ENCODE measurements around the gene SLC22A2.

GRCh38 chr6:160238278-160238711 is 20.3 kb downstream of the SLC22A2 start:
- TF ChIP-seq CTCF (IDR thresholded peaks at IDR 0.05; ENCODE audit: insufficient read depth, low read depth, low read length) (no peak), EZH2 (IDR thresholded peaks at IDR 0.05; ENCODE audit: insufficient read depth, low read length) (no peak)

All from astrocyte (in vitro differentiated cells and primary cell).